Activated naive CD8-positive, alpha-beta T cell (primary cell): Measurements from ENCODE around the gene COL10A1.

Experiments used
- H3K27ac Mint-ChIP-seq: one replicate; pipeline ENCODE4 v1.8.0; 2021; ENCODE audit warnings: mixed read lengths
- H3K27me3 Mint-ChIP-seq: one replicate; pipeline ENCODE4 v1.8.0; 2021; ENCODE audit warnings: mixed read lengths
- H3K36me3 Mint-ChIP-seq: one replicate; pipeline ENCODE4 v1.8.0; 2021; ENCODE audit warnings: mixed read lengths
- H3K4me1 Mint-ChIP-seq: one replicate; pipeline ENCODE4 v1.8.0; 2021; ENCODE audit warnings: low read depth, mixed read lengths
- H3K4me3 Mint-ChIP-seq: one replicate; pipeline ENCODE4 v1.8.0; 2021; ENCODE audit warnings: mild to moderate bottlenecking, mixed read lengths
- H3K9me3 Mint-ChIP-seq: one replicate; pipeline ENCODE4 v1.8.0; 2021; ENCODE audit warnings: low read depth, mixed read lengths

Gene COL10A1

DNA sequence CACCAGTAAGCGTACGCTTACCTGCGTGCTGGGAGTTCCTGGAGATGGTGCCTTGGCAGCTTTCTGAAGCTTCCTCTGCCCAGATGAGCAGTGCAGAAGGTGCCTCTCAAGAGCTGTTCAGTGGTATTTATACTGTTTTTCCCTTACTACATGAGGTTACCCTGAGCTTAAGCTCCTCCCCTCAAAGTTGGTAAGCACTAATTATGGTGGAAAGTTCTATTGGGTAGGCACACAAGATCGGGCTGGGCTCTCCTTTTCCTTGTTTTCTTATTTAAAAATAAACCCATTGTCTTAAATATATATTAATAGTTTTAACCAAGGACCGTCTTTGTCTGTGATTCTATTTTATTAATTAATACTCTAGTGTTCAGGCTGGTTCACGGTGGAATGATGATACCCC, at the start of gene COL10A1:
COL10A1 (minus strand) TSS at position 101 of the 400 bp plus-strand sequence. CDS start 640 bp downstream, outside the sequence.
- Mint-ChIP-seq H3K4me1 (peaks cover 4% of the 10 kb centered on the region), H3K27ac (no peak within 1 kb of the TSS), H3K4me3 (no peak within 1 kb of the TSS), H3K27me3 (no peaks in the 10 kb centered on the region), H3K36me3 (peaks cover 4% of the 10 kb centered on the region), H3K9me3 (no peaks in the 10 kb centered on the region)

DNA sequence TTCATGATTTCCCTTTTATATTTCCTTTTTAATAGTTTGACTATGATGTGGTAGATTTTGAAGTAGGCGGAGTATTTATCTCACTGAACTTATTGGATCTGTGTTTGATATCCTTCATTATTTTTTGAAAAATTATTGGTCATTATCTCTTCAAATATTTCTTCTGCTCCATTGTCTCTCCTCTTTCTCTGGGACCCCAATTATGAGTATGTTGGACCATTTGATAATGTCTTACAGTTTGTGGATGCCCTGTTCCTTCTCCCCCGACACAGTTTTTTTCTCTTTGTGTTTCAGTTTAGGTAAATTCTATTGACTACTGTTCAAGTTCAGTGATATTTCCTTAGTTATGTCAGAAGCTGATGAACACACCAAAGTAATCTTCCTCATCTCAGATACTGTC, 49.4 kb upstream of the COL10A1 start:
- H3K36me3 Mint-ChIP-seq = peaks cover 29% of the 10 kb centered on the region
- no peaks in the 10 kb centered on the region for H3K27me3 Mint-ChIP-seq
- no peak overlapping the region for H3K27ac Mint-ChIP-seq
- H3K9me3 Mint-ChIP-seq = peaks cover 18% of the 10 kb centered on the region
- no peak overlapping the region for H3K4me3 Mint-ChIP-seq
- peaks cover 2% of the 10 kb centered on the region for H3K4me1 Mint-ChIP-seq

DNA sequence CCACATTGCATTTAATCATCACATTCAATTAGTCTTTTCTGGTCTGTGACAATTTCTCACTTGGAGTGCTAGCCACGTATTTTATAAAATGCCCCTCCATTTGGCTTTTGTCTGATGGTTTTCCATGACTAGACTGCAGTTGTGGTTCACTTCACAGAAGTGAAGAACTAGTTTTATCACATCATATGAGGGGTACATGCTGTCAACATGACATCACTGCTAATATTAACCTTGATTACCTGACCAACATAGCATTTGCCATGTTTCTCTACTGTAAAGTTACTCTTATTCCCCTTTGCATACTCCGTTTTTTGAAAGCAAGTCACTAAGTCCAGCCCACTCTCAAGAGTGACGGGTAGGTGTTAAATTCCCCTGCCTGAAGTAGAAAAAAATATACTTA, 48.0 kb upstream of the COL10A1 start:
- no peaks in the 10 kb centered on the region for H3K27me3 Mint-ChIP-seq

DNA sequence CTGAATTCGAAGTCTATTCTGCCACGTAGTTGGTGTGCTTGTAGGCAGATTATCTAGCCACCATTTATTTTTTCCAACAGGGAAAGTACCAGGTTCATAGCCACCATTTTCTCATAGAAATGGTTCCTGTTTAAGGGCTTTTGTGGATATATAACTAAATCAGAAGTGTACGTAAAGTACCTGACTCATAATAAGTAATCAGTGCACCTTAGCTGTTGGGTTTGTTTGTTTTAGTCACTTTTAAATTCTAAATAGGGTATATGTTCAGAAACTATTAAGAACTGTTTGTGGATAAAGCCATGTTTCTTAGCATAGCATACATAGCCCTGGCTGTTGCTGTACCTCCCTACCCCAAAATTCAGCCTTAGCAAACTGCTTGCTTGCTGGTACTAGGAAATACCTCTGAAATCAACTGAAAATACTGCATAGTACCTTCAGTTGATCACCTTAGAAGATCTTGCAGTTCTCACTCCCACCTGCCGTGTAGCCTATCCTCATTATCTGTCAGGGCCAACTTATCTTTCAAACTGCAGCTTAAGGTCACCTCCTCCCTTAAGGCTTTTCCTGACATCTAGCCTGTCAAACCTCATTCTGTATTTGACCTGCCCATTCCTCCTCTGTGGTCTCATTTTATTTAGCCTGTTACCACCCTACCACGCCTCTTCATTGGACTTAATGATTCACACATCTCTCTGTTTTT, 44.6 kb upstream of the COL10A1 start:
- H3K27ac Mint-ChIP-seq = no peak overlapping the region
- no peak overlapping the region for H3K4me3 Mint-ChIP-seq
- H3K27me3 Mint-ChIP-seq = no peaks in the 10 kb centered on the region
- H3K4me1 Mint-ChIP-seq = no peaks in the 10 kb centered on the region
- H3K9me3 Mint-ChIP-seq = peaks cover 13% of the 10 kb centered on the region
- H3K36me3 Mint-ChIP-seq = peaks cover 40% of the 10 kb centered on the region

More for the DNA sequence above, 48.0 kb upstream of the COL10A1 start:
- Mint-ChIP-seq H3K4me3 (no peak overlapping the region), H3K36me3 (peaks cover 36% of the 10 kb centered on the region), H3K4me1 (peaks cover 2% of the 10 kb centered on the region), H3K27ac (no peak overlapping the region), H3K9me3 (peaks cover 18% of the 10 kb centered on the region)

DNA sequence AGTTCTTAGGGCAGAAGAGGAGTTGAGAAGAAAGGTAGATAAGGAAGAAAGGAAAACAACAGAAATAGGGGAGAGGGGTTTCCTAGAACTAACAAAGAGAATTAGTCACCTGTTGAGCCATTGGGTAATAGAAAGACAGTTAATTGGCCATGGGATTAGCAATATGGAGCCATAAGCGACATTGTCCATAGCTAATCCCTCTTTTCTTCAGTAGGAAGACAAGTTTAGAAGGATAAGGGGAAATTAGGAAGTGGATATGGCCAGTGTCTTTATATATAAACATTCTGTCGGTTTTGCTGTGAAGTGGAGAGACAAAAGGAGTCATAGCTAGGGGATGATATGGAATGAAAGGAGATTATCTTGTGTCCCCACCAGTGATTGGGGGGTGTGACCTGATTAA, 43.9 kb upstream of the COL10A1 start:
- Mint-ChIP-seq H3K9me3 (peaks cover 8% of the 10 kb centered on the region), H3K36me3 (peaks cover 37% of the 10 kb centered on the region), H3K4me3 (no peak overlapping the region), H3K27me3 (no peaks in the 10 kb centered on the region), H3K4me1 (no peaks in the 10 kb centered on the region), H3K27ac (no peak overlapping the region)

DNA sequence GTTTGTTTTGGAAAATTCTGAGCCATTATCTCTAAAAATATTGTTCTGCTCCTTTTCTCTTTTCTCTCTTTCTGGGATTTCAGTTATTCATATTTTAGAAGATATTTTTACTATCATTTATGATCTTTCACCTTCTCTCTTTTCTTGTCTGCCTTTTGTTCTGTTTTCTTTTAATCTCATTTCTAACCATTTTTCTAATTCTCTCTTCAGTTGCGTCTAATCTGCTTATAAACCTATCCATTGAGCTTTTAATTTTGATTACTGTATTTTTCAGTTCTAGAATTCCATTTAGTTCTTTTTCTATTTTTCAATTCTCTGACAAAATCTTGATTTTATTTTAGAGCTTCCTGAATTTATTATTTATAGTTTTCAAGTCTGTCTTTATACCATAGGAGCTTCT, 42.2 kb upstream of the COL10A1 start:
- H3K9me3 Mint-ChIP-seq = peaks cover 5% of the 10 kb centered on the region
- H3K4me1 Mint-ChIP-seq = no peaks in the 10 kb centered on the region
- H3K36me3 Mint-ChIP-seq = peaks cover 38% of the 10 kb centered on the region
- no peaks in the 10 kb centered on the region for H3K27me3 Mint-ChIP-seq
- H3K4me3 Mint-ChIP-seq = no peak overlapping the region
- H3K27ac Mint-ChIP-seq = no peak overlapping the region

DNA sequence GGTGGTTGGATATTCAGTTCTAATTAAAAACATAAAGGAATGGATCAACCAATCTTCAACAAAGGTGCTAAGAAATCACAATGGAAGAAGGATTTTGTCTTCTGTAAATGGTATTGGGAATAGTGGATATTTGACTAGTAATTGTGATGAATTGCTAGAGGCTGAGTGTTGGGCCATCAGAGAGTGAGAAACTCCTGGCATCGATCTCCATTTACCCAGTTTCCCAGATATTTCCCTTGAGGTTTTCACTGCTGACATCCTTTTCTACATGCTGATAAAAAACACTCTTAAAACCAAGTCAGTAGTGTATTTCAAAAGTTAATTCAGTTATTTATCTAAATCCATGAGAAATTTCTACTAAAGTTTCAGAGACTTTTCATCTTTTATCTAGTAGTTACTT, 40.4 kb upstream of the COL10A1 start:
- no peak overlapping the region for H3K27ac Mint-ChIP-seq

DNA sequence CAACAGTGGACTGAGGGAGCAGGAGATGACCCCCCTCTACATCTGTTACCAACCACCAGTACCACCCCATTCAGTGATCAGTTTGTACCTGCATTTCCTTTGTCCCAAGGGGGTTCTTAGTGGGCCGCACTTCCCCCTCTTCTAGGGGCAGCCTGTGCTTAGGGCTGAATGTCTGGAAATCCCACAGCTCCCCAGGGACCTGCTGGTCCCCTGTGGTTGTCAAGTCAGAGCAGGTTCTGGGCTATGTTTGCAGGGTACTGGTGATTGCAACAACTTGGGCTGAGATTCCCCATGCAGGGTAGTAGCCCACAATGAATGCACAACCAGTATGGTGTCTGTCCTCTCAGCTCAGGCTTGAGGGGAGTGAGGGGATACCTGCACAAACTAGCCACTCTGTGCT, 39.7 kb upstream of the COL10A1 start:
- no peaks in the 10 kb centered on the region for H3K4me1 Mint-ChIP-seq
- no peak overlapping the region for H3K4me3 Mint-ChIP-seq
- H3K27ac Mint-ChIP-seq = no peak overlapping the region
- H3K9me3 Mint-ChIP-seq = peaks cover 7% of the 10 kb centered on the region
- no peaks in the 10 kb centered on the region for H3K27me3 Mint-ChIP-seq
- H3K36me3 Mint-ChIP-seq = peaks cover 39% of the 10 kb centered on the region

More for the DNA sequence above, 40.4 kb upstream of the COL10A1 start:
- Mint-ChIP-seq H3K4me3 (no peak overlapping the region), H3K9me3 (peaks cover 7% of the 10 kb centered on the region), H3K27me3 (no peaks in the 10 kb centered on the region), H3K36me3 (peaks cover 42% of the 10 kb centered on the region), H3K4me1 (no peaks in the 10 kb centered on the region)

DNA sequence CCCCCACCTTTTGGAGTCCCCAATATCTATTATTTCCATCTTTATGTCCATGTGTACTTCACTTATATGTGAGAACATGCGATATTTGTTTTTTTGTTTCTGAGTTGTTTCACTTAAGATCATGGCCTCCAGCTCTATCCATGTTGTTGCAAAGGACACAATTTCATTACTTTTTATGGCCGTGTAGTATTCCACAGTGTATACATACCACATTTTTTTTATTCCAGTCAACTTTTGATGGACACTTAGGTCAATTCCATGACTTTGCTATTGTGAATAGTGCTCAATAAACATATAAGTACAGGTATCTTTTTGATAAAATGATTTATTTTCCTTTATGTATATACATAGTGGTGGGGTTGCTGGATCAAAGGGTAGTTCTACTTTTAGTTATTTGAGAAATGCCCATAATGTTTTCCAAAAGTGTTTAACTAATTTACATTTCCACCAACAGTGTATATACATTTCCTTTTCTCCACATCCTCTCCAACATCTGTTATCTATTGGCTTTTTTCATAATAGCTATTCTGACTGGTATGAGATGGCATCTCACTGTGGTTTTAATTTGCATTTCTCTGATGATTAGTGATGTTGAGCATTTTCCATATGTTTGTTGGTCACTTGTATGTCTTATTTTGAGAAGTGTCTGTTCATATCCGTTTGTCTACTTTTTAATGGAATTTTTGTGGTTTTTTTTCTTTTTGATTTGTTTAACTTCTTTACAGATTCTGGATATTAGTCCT, 34.0 kb upstream of the COL10A1 start:
- Mint-ChIP-seq H3K27me3 (no peaks in the 10 kb centered on the region), H3K4me3 (no peak overlapping the region), H3K4me1 (peaks cover 19% of the 10 kb centered on the region), H3K36me3 (peaks cover 40% of the 10 kb centered on the region), H3K27ac (no peak overlapping the region), H3K9me3 (peaks cover 12% of the 10 kb centered on the region)

DNA sequence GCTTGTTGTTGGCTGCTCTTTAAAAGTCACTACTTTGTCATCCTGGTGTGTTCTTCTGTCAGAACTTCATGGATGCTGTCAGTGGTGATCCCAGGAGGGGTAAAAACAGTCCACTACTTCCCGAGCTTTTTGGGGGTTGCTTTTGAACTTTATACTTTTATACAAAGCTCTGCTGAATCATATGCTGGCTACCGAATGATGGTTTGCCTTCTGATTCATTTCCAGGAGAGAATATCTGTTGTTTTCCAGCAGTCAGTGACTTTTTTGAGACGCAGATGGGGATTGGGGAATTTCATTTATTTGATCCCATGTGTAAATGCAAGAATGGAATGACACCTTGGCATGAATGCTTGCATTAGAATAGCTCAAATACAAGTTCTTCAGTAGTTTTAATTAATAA, 32.7 kb upstream of the COL10A1 start:
- Mint-ChIP-seq H3K9me3 (peaks cover 11% of the 10 kb centered on the region), H3K27me3 (no peaks in the 10 kb centered on the region)

DNA sequence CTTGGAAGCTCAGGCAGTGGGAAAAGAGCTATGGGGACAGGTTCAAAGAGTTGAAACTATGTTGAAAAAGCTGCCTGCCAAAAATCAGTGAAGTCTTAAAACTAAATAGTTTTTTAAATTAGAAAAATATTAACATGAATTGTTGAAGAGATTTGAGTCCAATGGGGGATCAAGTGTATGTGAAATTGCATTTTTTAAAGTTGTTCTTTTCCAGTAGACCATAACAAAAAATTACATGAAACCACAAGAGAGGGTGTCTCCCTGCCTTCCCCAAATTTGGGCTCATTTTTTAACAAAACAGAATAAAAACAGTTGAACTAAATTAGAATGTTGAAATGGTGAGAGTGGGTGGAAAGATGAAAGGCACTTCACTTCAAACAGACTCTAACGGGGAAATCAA, 31.5 kb upstream of the COL10A1 start:
- Mint-ChIP-seq H3K4me1 (peaks cover 19% of the 10 kb centered on the region), H3K27me3 (no peaks in the 10 kb centered on the region), H3K4me3 (no peak overlapping the region), H3K36me3 (peaks cover 32% of the 10 kb centered on the region), H3K27ac (no peak overlapping the region), H3K9me3 (peaks cover 5% of the 10 kb centered on the region)

More for the DNA sequence above, 32.7 kb upstream of the COL10A1 start:
- H3K36me3 Mint-ChIP-seq = peaks cover 36% of the 10 kb centered on the region
- no peak overlapping the region for H3K4me3 Mint-ChIP-seq
- H3K27ac Mint-ChIP-seq = no peak overlapping the region
- peaks cover 19% of the 10 kb centered on the region for H3K4me1 Mint-ChIP-seq

DNA sequence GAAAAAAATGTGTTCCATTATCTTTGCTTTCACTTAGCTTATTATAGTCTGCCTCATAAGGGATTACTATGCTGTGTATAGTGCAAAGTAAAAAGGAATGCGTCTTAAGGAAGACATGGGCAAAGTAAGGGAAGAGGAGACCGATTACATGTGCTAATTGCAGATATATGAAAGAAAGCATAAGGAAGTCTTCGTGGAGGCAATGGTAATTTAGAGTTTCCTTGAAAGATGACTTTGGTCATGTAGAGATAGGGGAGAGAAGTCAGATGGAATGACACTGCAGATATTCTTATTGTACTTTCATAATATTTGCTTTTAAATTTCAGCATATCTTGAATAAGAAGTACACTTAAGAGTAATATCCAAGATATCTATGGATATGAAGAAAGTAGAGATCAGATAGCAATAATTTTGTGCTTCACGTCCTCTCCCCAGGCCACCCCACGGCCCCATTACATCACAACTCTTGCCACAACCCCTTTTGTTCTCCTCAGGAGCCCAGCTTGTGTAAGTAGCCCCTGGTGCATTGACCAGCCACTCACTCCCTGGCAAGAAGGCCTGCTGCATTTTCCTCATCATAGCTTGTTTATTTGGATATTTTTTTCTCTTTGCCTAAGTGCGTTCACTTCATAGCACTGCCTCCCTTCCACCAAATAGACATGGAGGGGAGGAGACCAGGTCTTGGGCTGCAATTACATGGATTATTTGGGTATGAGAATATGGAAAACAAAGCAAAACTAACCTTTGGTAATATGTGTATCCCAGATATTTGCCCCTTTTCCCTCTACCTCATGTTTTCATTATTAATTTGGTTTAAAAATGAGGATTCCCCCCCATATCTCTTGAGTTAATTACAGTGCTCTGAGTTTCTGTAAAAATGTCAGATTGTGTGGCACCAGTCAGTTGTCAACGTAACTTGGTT, 30.7 kb upstream of the COL10A1 start:
- H3K36me3 Mint-ChIP-seq = peaks cover 28% of the 10 kb centered on the region
- H3K4me1 Mint-ChIP-seq = peaks cover 19% of the 10 kb centered on the region
- no peak overlapping the region for H3K4me3 Mint-ChIP-seq
- no peak overlapping the region for H3K27ac Mint-ChIP-seq
- H3K27me3 Mint-ChIP-seq = no peaks in the 10 kb centered on the region
- peaks cover 5% of the 10 kb centered on the region for H3K9me3 Mint-ChIP-seq

DNA sequence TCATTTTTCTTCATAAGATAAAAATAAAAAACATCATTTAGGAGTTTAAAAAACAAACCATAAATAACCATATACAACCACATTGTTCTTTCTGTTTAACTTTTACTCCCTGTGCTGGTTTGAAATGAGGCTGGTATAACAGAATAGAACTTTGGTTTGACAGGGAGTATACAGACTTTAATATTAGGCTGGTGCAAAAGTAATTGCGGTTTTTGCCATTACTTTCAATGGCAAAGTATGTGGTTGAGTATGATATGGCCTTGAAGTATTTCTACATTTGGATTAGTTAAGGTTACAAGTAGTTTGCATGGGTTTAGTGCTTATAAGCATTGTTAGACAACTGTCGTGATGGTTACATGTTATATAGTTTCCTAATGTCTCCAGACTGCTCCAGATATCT, 29.0 kb upstream of the COL10A1 start:
- H3K36me3 Mint-ChIP-seq = peaks cover 21% of the 10 kb centered on the region
- H3K27ac Mint-ChIP-seq = no peak overlapping the region
- no peak overlapping the region for H3K4me3 Mint-ChIP-seq
- H3K4me1 Mint-ChIP-seq = peaks cover 19% of the 10 kb centered on the region
- no peaks in the 10 kb centered on the region for H3K27me3 Mint-ChIP-seq
- H3K9me3 Mint-ChIP-seq = no peaks in the 10 kb centered on the region

DNA sequence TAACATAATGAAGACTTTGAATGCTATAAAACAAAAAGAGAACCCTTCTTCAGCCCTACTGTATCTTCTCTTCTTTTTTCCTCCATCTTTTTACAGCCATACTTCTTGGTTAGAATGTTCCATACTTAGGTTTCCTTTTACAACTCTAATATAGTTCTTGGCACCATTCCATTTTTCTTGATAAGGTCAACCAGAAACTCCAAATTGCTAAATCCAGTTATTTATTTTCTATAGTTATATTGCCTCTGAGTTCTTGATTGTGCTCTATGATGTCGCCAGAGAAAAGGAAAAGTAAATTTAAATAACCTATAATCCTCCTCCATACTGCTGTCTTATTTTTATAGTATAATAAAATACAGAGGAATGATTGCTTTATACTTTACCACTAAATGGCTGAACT, 26.7 kb upstream of the COL10A1 start:
- no peaks in the 10 kb centered on the region for H3K27me3 Mint-ChIP-seq
- no peak overlapping the region for H3K4me3 Mint-ChIP-seq
- peaks cover 17% of the 10 kb centered on the region for H3K36me3 Mint-ChIP-seq
- H3K4me1 Mint-ChIP-seq = peaks cover 15% of the 10 kb centered on the region
- no peak overlapping the region for H3K27ac Mint-ChIP-seq
- H3K9me3 Mint-ChIP-seq = no peaks in the 10 kb centered on the region
